Endothelial cell (in vitro differentiated cells): ENCODE measurements around the gene HCRTR2. TPM values are rescaled to one million over a fixed set of nuclear protein-coding genes. Genes with fewer than 3 reads are reported as not detected.

Experiments
- DNase-seq: peaks from one replicate; pipeline ENCODE4 v3.0.0; 2021; ENCODE audit warnings: low spot score
- H3K27ac Mint-ChIP-seq: one replicate; pipeline ENCODE4 v1.8.0; 2021; ENCODE audit warnings: mixed read lengths, inconsistent platforms; ENCODE audit not compliant: unreplicated experiment
- H3K27me3 Mint-ChIP-seq: one replicate; pipeline ENCODE4 v1.8.0; 2021; ENCODE audit warnings: mild to moderate bottlenecking, moderate library complexity, mixed read lengths, inconsistent platforms; ENCODE audit not compliant: unreplicated experiment
- H3K36me3 Mint-ChIP-seq: one replicate; pipeline ENCODE4 v1.8.0; 2021; ENCODE audit warnings: mild to moderate bottlenecking, low read depth, mixed read lengths, inconsistent platforms; ENCODE audit not compliant: unreplicated experiment
- H3K4me1 Mint-ChIP-seq: one replicate; pipeline ENCODE4 v1.8.0; 2021; ENCODE audit warnings: mild to moderate bottlenecking, mixed read lengths, inconsistent platforms; ENCODE audit not compliant: unreplicated experiment
- H3K4me3 Mint-ChIP-seq: one replicate; pipeline ENCODE4 v1.8.0; 2021; ENCODE audit warnings: mild to moderate bottlenecking, mixed read lengths, inconsistent platforms; ENCODE audit not compliant: unreplicated experiment
- H3K9me3 Mint-ChIP-seq: one replicate; pipeline ENCODE4 v1.8.0; 2021; ENCODE audit warnings: mixed read lengths, inconsistent platforms; ENCODE audit not compliant: unreplicated experiment
- CTCF ChIP-seq: fragments of 200-600 bp; sonication (generic); IDR thresholded peaks from one replicate; pipeline ENCODE4 v1.5.0; 2021; ENCODE audit warnings: antibody characterized with exemption; ENCODE audit not compliant: unreplicated experiment
- total RNA-seq: library from RNA; stranded (reverse); fragmentation: NEBNext Ultra II Directional; extraction: Animal tissue kit (Norgen Biotek cat#: 25700); gene quantifications from one replicate; pipeline ENCODE4 v1.2.1, GENCODE V29; 2021; ENCODE audit not compliant: unreplicated experiment

HCRTR2 gene
- total RNA-seq, 1 donor from 2014 or later, result not detected

GRCh38 chr6:55304747-55305146 is 130.4 kb downstream of the HCRTR2 start:
- Mint-ChIP-seq H3K9me3 (no peaks in the 10 kb centered on the region), H3K36me3 (no peaks in the 10 kb centered on the region), H3K27me3 (no peaks in the 10 kb centered on the region), H3K27ac (no peak overlapping the region), H3K4me3 (no peak overlapping the region), H3K4me1 (no peaks in the 10 kb centered on the region)
- no peak for TF ChIP-seq CTCF
- DNase-seq, result no peak

- TF ChIP-seq CTCF, result no peak
- H3K4me3 Mint-ChIP-seq, result no peak overlapping the region
- no peaks in the 10 kb centered on the region for H3K27me3 Mint-ChIP-seq
- DNase-seq, result no peak
- no peaks in the 10 kb centered on the region for H3K4me1 Mint-ChIP-seq
- no peaks in the 10 kb centered on the region for H3K9me3 Mint-ChIP-seq
- H3K36me3 Mint-ChIP-seq, result no peaks in the 10 kb centered on the region
- H3K27ac Mint-ChIP-seq, result no peak overlapping the region
Observed at GRCh38 chr6:55319961-55320695, 145.8 kb downstream of the HCRTR2 start.

- TF ChIP-seq CTCF, result no peak
- no peak for DNase-seq
- Mint-ChIP-seq H3K4me3 (no peak overlapping the region), H3K9me3 (no peaks in the 10 kb centered on the region), H3K4me1 (no peaks in the 10 kb centered on the region), H3K27me3 (no peaks in the 10 kb centered on the region), H3K36me3 (no peaks in the 10 kb centered on the region), H3K27ac (no peak overlapping the region)
Observed at GRCh38 chr6:55320696-55321086, 146.4 kb downstream of the HCRTR2 start.

GRCh38 chr6:55327169-55327568 is 152.9 kb downstream of the HCRTR2 start, which contains the start of gene GFRAL:
Gene GFRAL, plus strand, starts transcription at chr6:55327469. Its CDS starts 86 bp downstream, at chr6:55327555.
- Mint-ChIP-seq H3K27me3 (no peaks in the 10 kb centered on the region), H3K27ac (no peak within 1 kb of the TSS), H3K4me3 (no peak within 1 kb of the TSS), H3K36me3 (no peaks in the 10 kb centered on the region), H3K4me1 (no peaks in the 10 kb centered on the region), H3K9me3 (no peaks in the 10 kb centered on the region)
- DNase-seq, result no peak
- no peak for TF ChIP-seq CTCF

Other genes with a start within 250 kb of the HCRTR2 start
- not detected for gene GFRAL, start 153.0 kb downstream of the HCRTR2 start, total RNA-seq